ENCODE results near the gene IPO9.
"Not testable (repeated sequence)": the region's sequence is repeated elsewhere in the genome, so short reads cannot be mapped to it uniquely, and the experiment has no call there.

Gene IPO9

GRCh38 chr1:201839089-201839488, 10.1 kb downstream of the IPO9 start:
- not testable (repeated sequence) for H3K36me3 ChIP-seq (ENCODE audit: control insufficient read depth, insufficient read depth, low read length); H3K27me3 ChIP-seq (ENCODE audit: control insufficient read depth, insufficient read depth, low read length); H3K9ac ChIP-seq (ENCODE audit: low read depth, low read length); H3K4me3 ChIP-seq (ENCODE audit: low read depth, low read length); H3K9me3 ChIP-seq (ENCODE audit: control insufficient read depth, insufficient read depth, low read length)
- H3K4me1 ChIP-seq (ENCODE audit: control insufficient read depth, insufficient read depth, low read length): peaks cover 21% of the 10 kb centered on the region

- Histone ChIP-seq H3K4me1 (ENCODE audit: control insufficient read depth, insufficient read depth, low read length) (peaks cover 21% of the 10 kb centered on the region), H3K36me3 (ENCODE audit: control insufficient read depth, insufficient read depth, low read length) (no peaks in the 10 kb centered on the region), H3K4me3 (ENCODE audit: low read depth, low read length) (no peak overlapping the region), H3K27me3 (ENCODE audit: control insufficient read depth, insufficient read depth, low read length) (no peaks in the 10 kb centered on the region), H3K9ac (ENCODE audit: low read depth, low read length) (no peak overlapping the region), H3K9me3 (ENCODE audit: control insufficient read depth, insufficient read depth, low read length) (no peaks in the 10 kb centered on the region)
Measured at GRCh38 chr1:201840055-201840454, 11.1 kb downstream of the IPO9 start.

- H3K9ac ChIP-seq (ENCODE audit: low read depth, low read length): no peak overlapping the region
- no peaks in the 10 kb centered on the region for H3K36me3 ChIP-seq (ENCODE audit: control insufficient read depth, insufficient read depth, low read length)
- H3K27me3 ChIP-seq (ENCODE audit: control insufficient read depth, insufficient read depth, low read length): no peaks in the 10 kb centered on the region
- H3K4me1 ChIP-seq (ENCODE audit: control insufficient read depth, insufficient read depth, low read length): peaks cover 21% of the 10 kb centered on the region
- no peak overlapping the region for H3K4me3 ChIP-seq (ENCODE audit: low read depth, low read length)
- no peaks in the 10 kb centered on the region for H3K9me3 ChIP-seq (ENCODE audit: control insufficient read depth, insufficient read depth, low read length)
Measured at GRCh38 chr1:201840490-201840889, 11.5 kb downstream of the IPO9 start.

- H3K4me3 ChIP-seq (ENCODE audit: low read depth, low read length): no peak overlapping the region
- H3K27me3 ChIP-seq (ENCODE audit: control insufficient read depth, insufficient read depth, low read length): no peaks in the 10 kb centered on the region
- H3K36me3 ChIP-seq (ENCODE audit: control insufficient read depth, insufficient read depth, low read length): no peaks in the 10 kb centered on the region
- peaks cover 21% of the 10 kb centered on the region for H3K4me1 ChIP-seq (ENCODE audit: control insufficient read depth, insufficient read depth, low read length)
- H3K9ac ChIP-seq (ENCODE audit: low read depth, low read length): no peak overlapping the region
- H3K9me3 ChIP-seq (ENCODE audit: control insufficient read depth, insufficient read depth, low read length): no peaks in the 10 kb centered on the region
Measured at GRCh38 chr1:201841265-201841912, 12.4 kb downstream of the IPO9 start.

- no peaks in the 10 kb centered on the region for H3K27me3 ChIP-seq (ENCODE audit: control insufficient read depth, insufficient read depth, low read length)
- no peak overlapping the region for H3K4me3 ChIP-seq (ENCODE audit: low read depth, low read length)
- peaks cover 21% of the 10 kb centered on the region for H3K4me1 ChIP-seq (ENCODE audit: control insufficient read depth, insufficient read depth, low read length)
- H3K9ac ChIP-seq (ENCODE audit: low read depth, low read length): no peak overlapping the region
- peaks cover 3% of the 10 kb centered on the region for H3K36me3 ChIP-seq (ENCODE audit: control insufficient read depth, insufficient read depth, low read length)
- H3K9me3 ChIP-seq (ENCODE audit: control insufficient read depth, insufficient read depth, low read length): no peaks in the 10 kb centered on the region
Measured at GRCh38 chr1:201842472-201843027, 13.6 kb downstream of the IPO9 start.

- Histone ChIP-seq H3K4me1 (ENCODE audit: control insufficient read depth, insufficient read depth, low read length) (peaks cover 19% of the 10 kb centered on the region), H3K36me3 (ENCODE audit: control insufficient read depth, insufficient read depth, low read length) (peaks cover 20% of the 10 kb centered on the region)
Measured at GRCh38 chr1:201845331-201846083, 16.6 kb downstream of the IPO9 start.

GRCh38 chr1:201847150-201847549, 18.2 kb downstream of the IPO9 start:
- Histone ChIP-seq H3K4me3 (ENCODE audit: low read depth, low read length) (no peak overlapping the region), H3K4me1 (ENCODE audit: control insufficient read depth, insufficient read depth, low read length) (peaks cover 6% of the 10 kb centered on the region), H3K36me3 (ENCODE audit: control insufficient read depth, insufficient read depth, low read length) (peaks cover 28% of the 10 kb centered on the region)

More at GRCh38 chr1:201845331-201846083, 16.6 kb downstream of the IPO9 start:
- H3K9ac ChIP-seq (ENCODE audit: low read depth, low read length): no peak overlapping the region
- H3K9me3 ChIP-seq (ENCODE audit: control insufficient read depth, insufficient read depth, low read length): no peaks in the 10 kb centered on the region
- H3K4me3 ChIP-seq (ENCODE audit: low read depth, low read length): no peak overlapping the region
- H3K27me3 ChIP-seq (ENCODE audit: control insufficient read depth, insufficient read depth, low read length): no peaks in the 10 kb centered on the region

GRCh38 chr1:201848230-201848629, 19.3 kb downstream of the IPO9 start:
- Histone ChIP-seq H3K9me3 (ENCODE audit: control insufficient read depth, insufficient read depth, low read length) (no peaks in the 10 kb centered on the region), H3K4me1 (ENCODE audit: control insufficient read depth, insufficient read depth, low read length) (no peaks in the 10 kb centered on the region), H3K9ac (ENCODE audit: low read depth, low read length) (no peak overlapping the region), H3K36me3 (ENCODE audit: control insufficient read depth, insufficient read depth, low read length) (peaks cover 36% of the 10 kb centered on the region), H3K27me3 (ENCODE audit: control insufficient read depth, insufficient read depth, low read length) (no peaks in the 10 kb centered on the region), H3K4me3 (ENCODE audit: low read depth, low read length) (no peak overlapping the region)

More at GRCh38 chr1:201847150-201847549, 18.2 kb downstream of the IPO9 start:
- Histone ChIP-seq H3K27me3 (ENCODE audit: control insufficient read depth, insufficient read depth, low read length) (no peaks in the 10 kb centered on the region), H3K9me3 (ENCODE audit: control insufficient read depth, insufficient read depth, low read length) (no peaks in the 10 kb centered on the region), H3K9ac (ENCODE audit: low read depth, low read length) (no peak overlapping the region)

- Histone ChIP-seq H3K36me3 (ENCODE audit: control insufficient read depth, insufficient read depth, low read length) (peaks cover 45% of the 10 kb centered on the region), H3K4me1 (ENCODE audit: control insufficient read depth, insufficient read depth, low read length) (no peaks in the 10 kb centered on the region), H3K9ac (ENCODE audit: low read depth, low read length) (no peak overlapping the region), H3K27me3 (ENCODE audit: control insufficient read depth, insufficient read depth, low read length) (no peaks in the 10 kb centered on the region), H3K4me3 (ENCODE audit: low read depth, low read length) (no peak overlapping the region), H3K9me3 (ENCODE audit: control insufficient read depth, insufficient read depth, low read length) (no peaks in the 10 kb centered on the region)
Measured at GRCh38 chr1:201849372-201850052, 20.6 kb downstream of the IPO9 start.

GRCh38 chr1:201850053-201850397, 21.1 kb downstream of the IPO9 start:
- Histone ChIP-seq H3K27me3 (ENCODE audit: control insufficient read depth, insufficient read depth, low read length) (no peaks in the 10 kb centered on the region), H3K36me3 (ENCODE audit: control insufficient read depth, insufficient read depth, low read length) (peaks cover 50% of the 10 kb centered on the region), H3K9me3 (ENCODE audit: control insufficient read depth, insufficient read depth, low read length) (no peaks in the 10 kb centered on the region), H3K9ac (ENCODE audit: low read depth, low read length) (no peak overlapping the region), H3K4me3 (ENCODE audit: low read depth, low read length) (no peak overlapping the region), H3K4me1 (ENCODE audit: control insufficient read depth, insufficient read depth, low read length) (no peaks in the 10 kb centered on the region)

GRCh38 chr1:201851949-201852348, 23.0 kb downstream of the IPO9 start:
- H3K4me3 ChIP-seq (ENCODE audit: low read depth, low read length): no peak overlapping the region
- H3K9ac ChIP-seq (ENCODE audit: low read depth, low read length): no peak overlapping the region
- H3K9me3 ChIP-seq (ENCODE audit: control insufficient read depth, insufficient read depth, low read length): no peaks in the 10 kb centered on the region
- H3K27me3 ChIP-seq (ENCODE audit: control insufficient read depth, insufficient read depth, low read length): no peaks in the 10 kb centered on the region
- H3K36me3 ChIP-seq (ENCODE audit: control insufficient read depth, insufficient read depth, low read length): peaks cover 66% of the 10 kb centered on the region
- no peaks in the 10 kb centered on the region for H3K4me1 ChIP-seq (ENCODE audit: control insufficient read depth, insufficient read depth, low read length)
